ENCODE results near the gene NPHS1. TPM values are rescaled to one million over a fixed set of nuclear protein-coding genes. Genes with fewer than 3 reads are reported as not detected.

Gene NPHS1
- total RNA-seq, 4 donors from 2014 or later = not detected

DNA sequence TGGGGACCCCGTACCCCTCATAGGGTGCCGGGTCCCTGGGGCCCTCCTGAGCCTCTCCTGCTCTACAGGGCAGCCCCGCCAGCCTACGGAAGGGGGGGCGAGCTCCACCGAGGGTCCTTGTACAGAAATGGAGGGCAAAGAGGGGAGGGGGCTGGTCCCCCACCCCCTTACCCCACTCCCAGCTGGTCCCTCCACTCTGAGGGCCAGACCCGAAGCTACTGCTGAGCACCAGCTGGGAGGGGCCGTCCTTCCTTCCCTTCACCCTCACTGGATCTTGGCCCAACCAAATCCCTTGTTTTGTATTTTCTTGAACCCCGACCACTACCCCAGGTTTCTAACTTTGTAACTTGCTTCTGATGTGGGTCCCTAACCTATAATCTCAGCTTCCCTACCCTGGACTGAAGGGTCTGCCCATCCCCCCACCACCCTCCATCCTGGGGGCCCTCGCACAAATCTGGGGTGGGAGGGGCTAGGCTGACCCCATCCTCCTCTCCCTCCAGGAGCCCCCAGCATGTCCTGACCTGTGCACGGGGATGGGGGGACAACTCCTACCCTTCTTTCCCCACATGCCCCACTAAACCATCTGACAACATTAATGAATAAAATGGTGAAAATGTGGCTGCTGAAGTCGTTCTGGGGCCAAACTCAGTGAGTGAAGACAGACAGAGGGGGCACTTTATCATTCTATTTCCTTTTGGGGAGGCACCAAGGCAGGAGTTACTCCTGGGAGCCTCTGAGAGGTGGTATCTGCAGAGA lies 63.9 kb downstream of the NPHS1 start:
- 81% methylated on average over 12 of the region's 12 CpGs for WGBS
- H3K4me3 ChIP-seq = no peak overlapping the region
- peaks cover 0 to 15% (median 0%) of the 10 kb centered on the region in 4 donors for H3K27me3 ChIP-seq
- intact Hi-C loops (cut with DNase I) = loop anchor here (10.0 kb wide), 1 partner anchor 66 kb away; the partner anchor contains the start of genes KIRREL2 and NPHS1
- H3K36me3 ChIP-seq = peaks cover 0 to 35% (median 13%) of the 10 kb centered on the region in 4 donors
- no peaks in the 10 kb centered on the region for H3K9me3 ChIP-seq
- no peak for DNase-seq (ENCODE audit: extremely low spot score)
- no peak overlapping the region for H3K27ac ChIP-seq (replicated peaks in 1 of 4)
- no peaks in the 10 kb centered on the region for H3K4me1 ChIP-seq
- TF ChIP-seq POLR2A (IDR thresholded peaks at IDR 0.05; ENCODE audit: low read depth) (no peak), EP300 (IDR thresholded peaks at IDR 0.05) (no peak)

GRCh38 chr19:35787227-35787799 lies 65.0 kb downstream of the NPHS1 start:
- WGBS = 89% methylated on average over 12 of the region's 15 CpGs
- no peak overlapping the region for H3K4me3 ChIP-seq
- DNase-seq (ENCODE audit: extremely low spot score) = no peak
- TF ChIP-seq POLR2AphosphoS5 (IDR thresholded peaks at IDR 0.05) (no peak), POLR2A (IDR thresholded peaks at IDR 0.05; ENCODE audit: low read depth) (no peak), EP300 (IDR thresholded peaks at IDR 0.05) (no peak)
- TF ChIP-seq, protein P1, sequence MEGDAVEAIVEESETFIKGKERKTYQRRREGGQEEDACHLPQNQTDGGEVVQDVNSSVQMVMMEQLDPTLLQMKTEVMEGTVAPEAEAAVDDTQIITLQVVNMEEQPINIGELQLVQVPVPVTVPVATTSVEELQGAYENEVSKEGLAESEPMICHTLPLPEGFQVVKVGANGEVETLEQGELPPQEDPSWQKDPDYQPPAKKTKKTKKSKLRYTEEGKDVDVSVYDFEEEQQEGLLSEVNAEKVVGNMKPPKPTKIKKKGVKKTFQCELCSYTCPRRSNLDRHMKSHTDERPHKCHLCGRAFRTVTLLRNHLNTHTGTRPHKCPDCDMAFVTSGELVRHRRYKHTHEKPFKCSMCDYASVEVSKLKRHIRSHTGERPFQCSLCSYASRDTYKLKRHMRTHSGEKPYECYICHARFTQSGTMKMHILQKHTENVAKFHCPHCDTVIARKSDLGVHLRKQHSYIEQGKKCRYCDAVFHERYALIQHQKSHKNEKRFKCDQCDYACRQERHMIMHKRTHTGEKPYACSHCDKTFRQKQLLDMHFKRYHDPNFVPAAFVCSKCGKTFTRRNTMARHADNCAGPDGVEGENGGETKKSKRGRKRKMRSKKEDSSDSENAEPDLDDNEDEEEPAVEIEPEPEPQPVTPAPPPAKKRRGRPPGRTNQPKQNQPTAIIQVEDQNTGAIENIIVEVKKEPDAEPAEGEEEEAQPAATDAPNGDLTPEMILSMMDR (IDR thresholded peaks at IDR 0.05) = no peak
- peaks cover 0 to 45% (median 17%) of the 10 kb centered on the region in 4 donors for H3K36me3 ChIP-seq
- H3K4me1 ChIP-seq = no peaks in the 10 kb centered on the region
- intact Hi-C loops (cut with DNase I) = loop anchor here (10.0 kb wide), 1 partner anchor 67 kb away; the partner anchor contains the start of genes KIRREL2 and NPHS1
- peaks cover 0 to 10% (median 0%) of the 10 kb centered on the region in 4 donors for H3K27me3 ChIP-seq
- no peaks in the 10 kb centered on the region for H3K9me3 ChIP-seq
- H3K27ac ChIP-seq (replicated peaks in 1 of 4) = no peak overlapping the region

DNA sequence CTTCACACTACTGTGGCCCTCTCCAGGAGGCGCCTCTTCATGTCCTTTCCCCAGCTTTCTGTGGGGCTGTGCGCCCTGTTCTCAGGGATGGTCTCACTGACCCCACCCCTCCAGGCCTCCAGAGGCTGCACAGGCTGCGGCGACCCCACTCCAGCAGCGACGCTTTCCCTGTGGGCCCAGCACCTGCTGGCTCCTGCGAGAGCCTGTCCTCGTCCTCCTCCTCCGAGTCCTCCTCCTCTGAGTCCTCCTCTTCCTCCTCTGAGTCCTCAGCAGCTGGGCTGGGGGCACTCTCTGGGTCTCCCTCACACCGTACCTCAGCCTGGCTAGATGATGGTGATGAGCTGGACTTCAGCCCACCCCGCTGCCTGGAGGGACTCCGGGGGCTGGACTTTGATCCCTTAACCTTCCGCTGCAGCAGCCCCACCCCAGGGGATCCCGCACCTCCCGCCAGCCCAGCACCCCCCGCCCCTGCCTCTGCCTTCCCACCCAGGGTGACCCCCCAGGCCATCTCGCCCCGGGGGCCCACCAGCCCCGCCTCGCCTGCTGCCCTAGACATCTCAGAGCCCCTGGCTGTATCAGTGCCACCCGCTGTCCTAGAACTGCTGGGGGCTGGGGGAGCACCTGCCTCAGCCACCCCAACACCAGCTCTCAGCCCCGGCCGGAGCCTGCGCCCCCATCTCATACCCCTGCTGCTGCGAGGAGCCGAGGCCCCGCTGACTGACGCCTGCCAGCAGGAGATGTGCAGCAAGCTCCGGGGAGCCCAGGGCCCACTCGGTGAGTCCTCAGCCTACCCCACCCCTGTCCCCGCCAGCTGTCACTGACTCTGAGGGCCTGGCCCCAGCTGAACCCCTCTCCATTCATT lies 65.8 kb downstream of the NPHS1 start:
- WGBS = 90% methylated on average over 27 of the region's 31 CpGs
- no peak for DNase-seq (ENCODE audit: extremely low spot score)
- intact Hi-C loops (cut with DNase I) = loop anchor here (10.0 kb wide), 1 partner anchor 68 kb away; the partner anchor contains the start of genes KIRREL2 and NPHS1
- Histone ChIP-seq H3K4me3 (no peak overlapping the region), H3K27ac (replicated peaks in 1 of 4) (no peak overlapping the region), H3K9me3 (no peaks in the 10 kb centered on the region), H3K36me3 (peaks cover 0 to 52% (median 24%) of the 10 kb centered on the region in 4 donors), H3K27me3 (peaks cover 0 to 10% (median 0%) of the 10 kb centered on the region in 4 donors), H3K4me1 (no peaks in the 10 kb centered on the region)
- TF ChIP-seq POLR2A (IDR thresholded peaks at IDR 0.05; ENCODE audit: low read depth) (no peak), POLR2AphosphoS5 (IDR thresholded peaks at IDR 0.05) (no peak), EP300 (IDR thresholded peaks at IDR 0.05) (no peak)
- TF ChIP-seq, protein P1 (IDR thresholded peaks at IDR 0.05) = no peak

DNA sequence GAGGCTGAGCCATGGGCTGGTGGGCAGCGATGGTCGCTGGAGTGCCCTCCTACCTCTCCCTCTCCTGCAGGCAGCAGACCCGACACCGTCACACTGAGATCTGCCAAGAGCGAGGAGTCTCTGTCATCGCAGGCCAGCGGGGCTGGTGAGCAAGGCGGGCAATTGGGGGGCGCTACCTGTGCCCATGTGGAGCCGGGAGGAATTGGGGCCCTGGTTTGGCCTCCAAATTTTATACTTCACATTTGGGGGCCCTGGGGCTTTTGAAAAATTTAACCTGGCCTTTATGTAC lies 67.0 kb downstream of the NPHS1 start:
- H3K36me3 ChIP-seq = peaks cover 6 to 65% (median 34%) of the 10 kb centered on the region in 4 donors
- no peak overlapping the region for H3K4me3 ChIP-seq
- WGBS = 93% methylated on average over 8 of the region's 10 CpGs
- no peak for TF ChIP-seq EP300 (IDR thresholded peaks at IDR 0.05)
- TF ChIP-seq POLR2A (IDR thresholded peaks at IDR 0.05; ENCODE audit: low read depth) = no peak
- TF ChIP-seq POLR2AphosphoS5 (IDR thresholded peaks at IDR 0.05) = no peak
- TF ChIP-seq, protein P1 (IDR thresholded peaks at IDR 0.05) = no peak
- H3K4me1 ChIP-seq = no peaks in the 10 kb centered on the region
- intact Hi-C loops (cut with DNase I) = loop anchor here (10.0 kb wide), 1 partner anchor 70 kb away; the partner anchor contains the start of genes KIRREL2 and NPHS1
- DNase-seq (ENCODE audit: extremely low spot score) = no peak
- H3K9me3 ChIP-seq = no peaks in the 10 kb centered on the region
- no peak overlapping the region for H3K27ac ChIP-seq (replicated peaks in 1 of 4)
- H3K27me3 ChIP-seq = no peaks in the 10 kb centered on the region
